ENCODE results near the gene CSN2.

DNA sequence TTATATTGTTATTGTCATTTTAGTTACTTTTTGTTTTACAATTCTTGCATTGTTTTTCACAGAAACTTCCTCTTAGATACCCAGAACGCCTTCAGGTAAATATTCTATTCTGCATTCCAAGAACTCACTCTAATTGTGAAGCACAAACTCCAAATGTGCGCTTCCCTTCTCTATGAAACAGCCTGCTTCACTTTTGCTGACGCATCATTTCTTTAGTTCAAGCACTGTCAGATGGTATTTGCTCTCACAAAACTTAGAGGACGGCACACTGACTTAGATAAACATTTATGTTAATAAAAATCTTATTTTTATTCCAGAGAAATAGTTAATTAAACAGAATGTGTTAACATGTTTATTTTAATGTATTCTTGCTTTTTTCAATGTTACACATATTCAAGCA is 31.4 kb downstream of the CSN2 start:
- TF ChIP-seq, protein P1, sequence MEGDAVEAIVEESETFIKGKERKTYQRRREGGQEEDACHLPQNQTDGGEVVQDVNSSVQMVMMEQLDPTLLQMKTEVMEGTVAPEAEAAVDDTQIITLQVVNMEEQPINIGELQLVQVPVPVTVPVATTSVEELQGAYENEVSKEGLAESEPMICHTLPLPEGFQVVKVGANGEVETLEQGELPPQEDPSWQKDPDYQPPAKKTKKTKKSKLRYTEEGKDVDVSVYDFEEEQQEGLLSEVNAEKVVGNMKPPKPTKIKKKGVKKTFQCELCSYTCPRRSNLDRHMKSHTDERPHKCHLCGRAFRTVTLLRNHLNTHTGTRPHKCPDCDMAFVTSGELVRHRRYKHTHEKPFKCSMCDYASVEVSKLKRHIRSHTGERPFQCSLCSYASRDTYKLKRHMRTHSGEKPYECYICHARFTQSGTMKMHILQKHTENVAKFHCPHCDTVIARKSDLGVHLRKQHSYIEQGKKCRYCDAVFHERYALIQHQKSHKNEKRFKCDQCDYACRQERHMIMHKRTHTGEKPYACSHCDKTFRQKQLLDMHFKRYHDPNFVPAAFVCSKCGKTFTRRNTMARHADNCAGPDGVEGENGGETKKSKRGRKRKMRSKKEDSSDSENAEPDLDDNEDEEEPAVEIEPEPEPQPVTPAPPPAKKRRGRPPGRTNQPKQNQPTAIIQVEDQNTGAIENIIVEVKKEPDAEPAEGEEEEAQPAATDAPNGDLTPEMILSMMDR (IDR thresholded peaks at IDR 0.05) = no peak
- no peak for TF ChIP-seq POLR2A (IDR thresholded peaks at IDR 0.05)
